GM19372 (cell line): ENCODE measurements around the gene SV2C.
"Not testable (repeated sequence)": the region's sequence is repeated elsewhere in the genome, so short reads cannot be mapped to it uniquely, and the experiment has no call there.

ENCODE experiments used
- ATAC-seq: cut with Tn5 transposase; IDR thresholded peaks from one replicate; pipeline ENCODE4 v1.9.1; 2021; ENCODE audit warnings: mild to moderate bottlenecking, low read depth, moderate library complexity; ENCODE audit not compliant: unreplicated experiment

SV2C gene

GRCh38 chr5:76289692-76290091, 206.5 kb downstream of the SV2C start:
- no peak for ATAC-seq

GRCh38 chr5:76290321-76290757, 207.2 kb downstream of the SV2C start:
- ATAC-seq, result no peak

- no peak for ATAC-seq
Measured at GRCh38 chr5:76291305-76292077, 208.3 kb downstream of the SV2C start.

GRCh38 chr5:76292620-76293322, 209.6 kb downstream of the SV2C start:
- ATAC-seq, result no peak

GRCh38 chr5:76294573-76294972, 211.4 kb downstream of the SV2C start:
- no peak for ATAC-seq

DNA sequence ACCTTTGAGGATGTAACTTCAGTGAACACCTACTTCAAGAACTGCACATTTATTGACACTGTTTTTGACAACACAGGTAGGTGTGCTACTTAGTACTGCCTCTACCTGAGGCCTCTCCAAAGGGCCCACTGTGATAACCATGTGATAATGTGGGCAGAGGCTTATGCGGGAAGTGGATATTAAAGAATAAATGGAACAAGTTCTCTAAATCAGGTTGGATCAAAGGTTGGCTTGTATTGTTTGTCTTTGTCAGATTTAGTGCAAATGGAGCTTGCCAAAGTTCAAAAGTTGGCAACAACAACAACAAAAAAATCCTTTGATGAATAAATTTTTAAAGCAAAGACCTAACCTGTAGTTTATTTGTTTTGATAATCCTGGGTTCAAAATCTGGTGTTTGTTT, 215.7 kb downstream of the SV2C start:
- no peak for ATAC-seq

DNA sequence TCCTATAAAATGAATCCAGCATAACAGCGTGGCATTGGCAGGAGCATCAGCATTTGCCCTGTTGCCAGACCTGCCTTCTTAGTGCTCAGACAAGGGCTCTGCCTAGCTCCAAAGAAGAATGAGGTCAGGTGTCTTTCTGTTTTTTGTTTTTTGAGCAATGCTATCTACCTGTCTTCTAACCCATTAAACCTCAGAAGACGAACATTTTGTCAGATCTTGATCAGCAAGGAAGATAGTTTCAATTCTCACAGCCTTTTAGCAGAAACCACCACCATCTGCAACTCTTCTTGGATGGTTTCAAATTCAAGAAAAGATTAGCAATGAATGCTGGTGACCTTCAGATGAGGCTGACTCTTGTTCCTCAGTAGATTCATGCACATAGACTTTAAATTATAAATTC, 216.4 kb downstream of the SV2C start:
- no peak for ATAC-seq

- not testable (repeated sequence) for ATAC-seq
Measured at GRCh38 chr5:76301932-76302331, 218.7 kb downstream of the SV2C start.

DNA sequence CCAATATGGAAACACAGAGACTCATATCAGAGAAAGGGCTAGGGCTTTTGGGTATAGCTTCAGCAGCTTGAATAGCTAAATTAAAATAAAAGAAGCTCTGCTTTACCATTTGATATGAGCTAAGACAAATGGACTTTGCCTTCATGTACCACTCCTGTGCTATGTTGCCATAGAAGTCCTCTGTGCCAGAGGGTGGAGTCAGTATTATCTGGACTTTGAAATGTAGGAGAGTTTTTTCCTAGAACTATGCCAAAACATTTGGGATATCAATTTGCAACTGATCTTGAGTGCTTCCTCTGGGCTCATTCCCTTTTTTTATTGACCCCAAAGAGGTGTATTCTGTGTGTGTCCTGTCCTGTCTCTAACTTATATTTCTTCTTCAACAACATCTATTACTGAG, 219.5 kb downstream of the SV2C start:
- ATAC-seq, result not testable (repeated sequence)

DNA sequence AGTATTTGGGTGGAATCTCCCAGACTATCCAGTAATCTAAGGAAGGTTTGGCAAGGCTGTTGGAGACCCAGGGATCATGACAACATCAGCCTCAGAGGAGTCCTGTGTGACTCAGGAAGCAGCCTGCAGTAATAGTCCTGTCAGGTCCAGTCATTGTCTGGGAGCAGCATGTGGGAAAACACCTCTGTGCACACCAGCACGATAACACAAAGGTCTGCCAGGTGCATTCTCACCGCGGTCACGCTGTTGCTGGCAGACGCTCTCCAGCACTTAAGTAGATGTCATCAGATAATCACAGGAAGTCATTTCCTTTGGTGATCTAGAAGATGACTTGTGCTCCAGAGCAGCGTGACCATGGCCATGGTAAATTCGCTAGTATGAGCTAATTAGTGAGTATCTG, 220.7 kb downstream of the SV2C start:
- no peak for ATAC-seq

- no peak for ATAC-seq
Measured at GRCh38 chr5:76305269-76305668, 222.1 kb downstream of the SV2C start.

DNA sequence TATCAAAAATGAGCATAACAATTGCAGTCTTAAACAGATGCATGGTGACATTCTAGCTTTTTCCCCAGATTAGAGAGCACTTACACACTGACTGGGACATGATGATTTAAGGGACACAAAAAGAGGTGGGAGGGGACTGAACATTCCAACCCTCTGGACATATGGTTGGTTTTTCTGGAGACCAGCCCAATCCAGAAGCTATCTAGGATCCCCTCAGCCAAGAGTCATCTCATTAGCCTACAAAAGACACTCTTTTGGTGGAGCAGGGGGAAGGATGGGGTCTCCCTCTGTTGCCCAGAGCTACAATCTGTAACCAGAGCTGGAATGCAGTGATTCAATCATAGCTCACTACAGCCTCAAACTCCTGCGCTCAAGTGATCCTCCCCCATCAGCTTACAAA, 222.6 kb downstream of the SV2C start:
- no peak for ATAC-seq

- ATAC-seq, result no peak
Measured at GRCh38 chr5:76310208-76310607, 227.0 kb downstream of the SV2C start.

DNA sequence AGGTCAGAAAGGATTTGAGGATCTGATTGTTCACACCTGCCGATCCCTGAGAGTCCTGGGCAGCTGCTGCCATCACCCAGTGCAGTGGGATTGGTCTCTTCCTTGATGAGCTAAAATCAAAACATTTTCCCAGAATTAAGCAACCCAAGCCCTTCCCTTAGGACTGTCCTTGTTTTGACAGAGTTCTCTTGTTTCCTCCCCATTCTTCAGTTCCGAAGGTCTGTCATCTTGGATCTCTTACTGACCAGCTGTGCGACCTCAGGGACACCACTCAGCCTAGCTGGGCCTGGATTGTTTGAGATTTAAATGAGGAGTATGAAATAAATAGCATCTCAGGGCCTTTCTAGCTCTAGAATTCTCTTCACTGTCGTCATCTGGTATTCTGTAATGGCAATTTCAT, 229.6 kb downstream of the SV2C start:
- no peak for ATAC-seq

GRCh38 chr5:76314643-76315042, 231.5 kb downstream of the SV2C start:
- no peak for ATAC-seq

- no peak for ATAC-seq
Measured at GRCh38 chr5:76319673-76320072, 236.5 kb downstream of the SV2C start.

GRCh38 chr5:76323494-76323893, 240.3 kb downstream of the SV2C start:
- not testable (repeated sequence) for ATAC-seq

DNA sequence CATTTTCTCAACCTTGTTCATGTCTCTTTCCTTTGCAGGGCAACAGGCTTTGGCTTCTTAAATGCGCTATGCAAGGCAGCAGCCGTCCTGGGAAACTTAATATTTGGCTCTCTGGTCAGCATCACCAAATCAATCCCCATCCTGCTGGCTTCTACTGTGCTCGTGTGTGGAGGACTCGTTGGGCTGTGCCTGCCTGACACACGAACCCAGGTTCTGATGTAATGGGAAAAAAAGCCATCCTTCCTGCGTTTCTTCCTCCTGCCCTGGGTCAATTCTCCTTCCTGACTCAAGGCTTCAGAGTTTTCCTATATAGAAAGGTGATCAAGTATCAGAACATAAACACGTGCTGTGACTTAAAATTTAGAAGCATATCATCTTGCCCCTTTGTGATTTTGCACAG, 242.1 kb downstream of the SV2C start:
- no peak for ATAC-seq

DNA sequence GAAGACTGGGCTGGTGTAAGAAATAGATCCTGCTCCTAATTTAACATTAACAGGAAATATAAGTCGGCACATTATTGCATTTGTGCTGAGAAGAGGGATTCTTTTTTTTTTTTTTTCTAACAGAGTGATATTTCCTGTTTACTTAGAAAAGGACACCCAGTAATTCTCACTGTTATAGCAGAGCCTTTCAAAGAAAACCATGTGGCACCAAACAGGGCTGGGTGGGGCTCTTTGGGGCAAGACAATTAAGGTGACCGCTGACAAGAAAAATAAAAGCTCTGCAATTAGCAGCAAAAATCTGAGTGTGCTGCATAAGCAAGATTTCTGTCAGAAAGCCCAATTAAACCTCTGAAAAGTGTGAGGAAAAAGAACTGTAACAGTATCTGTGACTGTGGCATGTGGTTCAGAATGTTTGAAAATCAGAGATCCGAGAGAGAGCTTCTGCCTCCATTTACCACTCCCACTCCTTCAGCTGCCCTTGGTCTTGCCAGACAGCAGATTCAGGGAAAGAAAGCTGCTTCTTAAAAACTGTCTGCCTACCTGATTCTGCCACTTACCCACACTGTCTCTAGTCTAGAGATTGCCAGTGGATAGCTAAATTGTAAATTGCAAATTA, 242.8 kb downstream of the SV2C start:
- no peak for ATAC-seq

GRCh38 chr5:76326577-76327302, 243.6 kb downstream of the SV2C start:
- ATAC-seq, result no peak

DNA sequence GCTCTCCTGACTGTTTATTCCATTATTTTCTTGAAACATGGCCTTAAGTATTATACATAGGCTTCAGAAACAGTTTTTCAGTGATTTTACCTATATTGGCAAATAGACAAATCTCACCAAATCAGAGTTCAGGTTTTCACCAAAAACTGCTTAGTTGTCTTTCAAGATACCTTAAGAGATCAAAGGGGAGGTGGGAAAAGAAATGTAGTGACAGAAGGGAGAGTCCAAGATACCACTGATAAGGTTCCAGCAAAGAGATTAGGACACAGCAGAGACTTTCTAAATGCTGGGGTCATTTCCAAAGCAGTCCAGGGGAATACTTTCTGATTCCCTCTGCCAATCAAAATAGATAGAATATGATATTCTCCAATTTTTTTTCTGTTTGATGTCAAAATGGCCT, 246.2 kb downstream of the SV2C start:
- no peak for ATAC-seq
